Measurements from ENCODE around the gene VSIG10L.
A peak's percentile ranks its signal among the peaks of the same experiment; 100 is the strongest.

The VSIG10L gene

GRCh38 chr19:51339687-51340656 lies 2.0 kb downstream of the VSIG10L start:
- Histone ChIP-seq H3K4me1 (ENCODE audit: insufficient read depth, low read length) (peaks cover 13% of the 10 kb centered on the region), H3K79me2 (ENCODE audit: insufficient read depth, low read length) (no peaks in the 10 kb centered on the region), H3K4me3 (ENCODE audit: low read depth in 1 of 2, low read length in 2 of 2) (peak overlapping the region in 1 of 2 experiments; percentile 62; a peak in 2 of 4 replicates), H3K27ac (ENCODE audit: low read length) (no peak overlapping the region), H4K20me1 (ENCODE audit: insufficient read depth, low read length) (no peaks in the 10 kb centered on the region), H3K4me2 (ENCODE audit: insufficient read depth, low read length) (peak overlapping the region; percentile 74), H3K9me3 (ENCODE audit: insufficient read depth, low read length, severe bottlenecking) (no peaks in the 10 kb centered on the region), H3K36me3 (ENCODE audit: insufficient read depth, low read length) (peaks cover under 1% of the 10 kb centered on the region; the same call in 1 of the 2 replicates), H3K27me3 (ENCODE audit: insufficient read depth, low read length, poor library complexity) (no peaks in the 10 kb centered on the region), H2AFZ (ENCODE audit: low read depth, low read length) (no peak overlapping the region; the same call in 1 of the 2 replicates), H3K9ac (ENCODE audit: low read depth, low read length) (no peak overlapping the region)
- no peak for TF ChIP-seq EZH2 (IDR thresholded peaks at IDR 0.05; ENCODE audit: borderline replicate concordance, low read depth, low read length, severe bottlenecking)
- TF ChIP-seq CTCF (IDR thresholded peaks at IDR 0.05; ENCODE audit: borderline replicate concordance, extremely low read depth, low read length, poor library complexity, severe bottlenecking) = no peak
- ATAC-seq (ENCODE audit: insufficient read depth, low read depth) (no peak), DNase-seq (peak; percentile 49)

- Histone ChIP-seq H3K9ac (ENCODE audit: low read depth, low read length) (peak overlapping the region; percentile 46; the same call in 1 of the 2 replicates), H3K27ac (ENCODE audit: low read length) (no peak overlapping the region), H3K4me2 (ENCODE audit: insufficient read depth, low read length) (peak overlapping the region; percentile 74), H3K79me2 (ENCODE audit: insufficient read depth, low read length) (no peaks in the 10 kb centered on the region), H2AFZ (ENCODE audit: low read depth, low read length) (peak overlapping the region; percentile 74), H3K27me3 (ENCODE audit: insufficient read depth, low read length, poor library complexity) (no peaks in the 10 kb centered on the region), H3K9me3 (ENCODE audit: insufficient read depth, low read length, severe bottlenecking) (no peaks in the 10 kb centered on the region), H3K4me3 (ENCODE audit: low read depth in 1 of 2, low read length in 2 of 2) (peak overlapping the region; percentile 30 to 62; a peak in 3 of 4 replicates), H4K20me1 (ENCODE audit: insufficient read depth, low read length) (no peaks in the 10 kb centered on the region), H3K4me1 (ENCODE audit: insufficient read depth, low read length) (peaks cover 13% of the 10 kb centered on the region), H3K36me3 (ENCODE audit: insufficient read depth, low read length) (no peaks in the 10 kb centered on the region)
- ATAC-seq (ENCODE audit: insufficient read depth, low read depth) (peak; percentile 3; the same call in 1 of the 3 replicates), DNase-seq (no peak)
- TF ChIP-seq EZH2 (IDR thresholded peaks at IDR 0.05; ENCODE audit: borderline replicate concordance, low read depth, low read length, severe bottlenecking) (no peak), CTCF (IDR thresholded peaks at IDR 0.05; ENCODE audit: borderline replicate concordance, extremely low read depth, low read length, poor library complexity, severe bottlenecking) (no peak)
These were observed 2.6 kb downstream of the VSIG10L start for GRCh38 chr19:51339313-51339686.

GRCh38 chr19:51338563-51339312 lies 3.2 kb downstream of the VSIG10L start:
- Histone ChIP-seq H3K9me3 (ENCODE audit: insufficient read depth, low read length, severe bottlenecking) (no peaks in the 10 kb centered on the region), H3K27ac (ENCODE audit: low read length) (no peak overlapping the region), H3K4me3 (ENCODE audit: low read depth in 1 of 2, low read length in 2 of 2) (peak overlapping the region; percentile 30 to 62; a peak in 3 of 4 replicates), H4K20me1 (ENCODE audit: insufficient read depth, low read length) (no peaks in the 10 kb centered on the region), H3K36me3 (ENCODE audit: insufficient read depth, low read length) (no peaks in the 10 kb centered on the region), H3K79me2 (ENCODE audit: insufficient read depth, low read length) (no peaks in the 10 kb centered on the region), H2AFZ (ENCODE audit: low read depth, low read length) (peak overlapping the region; percentile 74), H3K4me2 (ENCODE audit: insufficient read depth, low read length) (peak overlapping the region; percentile 74), H3K27me3 (ENCODE audit: insufficient read depth, low read length, poor library complexity) (no peaks in the 10 kb centered on the region), H3K9ac (ENCODE audit: low read depth, low read length) (peak overlapping the region; percentile 46), H3K4me1 (ENCODE audit: insufficient read depth, low read length) (peaks cover 13% of the 10 kb centered on the region)
- TF ChIP-seq EZH2 (IDR thresholded peaks at IDR 0.05; ENCODE audit: borderline replicate concordance, low read depth, low read length, severe bottlenecking) = no peak
- peak; percentile 91 for TF ChIP-seq CTCF (IDR thresholded peaks at IDR 0.05; ENCODE audit: borderline replicate concordance, extremely low read depth, low read length, poor library complexity, severe bottlenecking)
- DNase-seq = peak; percentile 86
- ATAC-seq (ENCODE audit: insufficient read depth, low read depth) = peak; percentile 92

All from DND-41 (cell line).